ENCODE data around the gene APEH. TPM values are rescaled to one million over a fixed set of nuclear protein-coding genes. Genes with fewer than 3 reads are reported as not detected.

The APEH gene
- total RNA-seq, 4 donors from 2014 or later, result 53.9 to 151 (median 116) TPM

- 86% methylated on average over 26 of the region's 26 CpGs; no CpG with 5 or more reads in 1 of the 2 donors for WGBS, 2 donors (ENCODE audit: low coverage in 1 of 2)
- H3K4me1 ChIP-seq, result peaks cover 24 to 53% (median 38%) of the 10 kb centered on the region in 4 donors
- no peaks in the 10 kb centered on the region for H3K27me3 ChIP-seq
- no peak for DNase-seq
- no peak overlapping the region for H3K4me3 ChIP-seq
- TF ChIP-seq EP300 (IDR thresholded peaks at IDR 0.05; ENCODE audit: low read depth) (no peak), POLR2AphosphoS5 (IDR thresholded peaks at IDR 0.05) (no peak), POLR2A (IDR thresholded peaks at IDR 0.05) (no peak)
- TF ChIP-seq, protein P1, sequence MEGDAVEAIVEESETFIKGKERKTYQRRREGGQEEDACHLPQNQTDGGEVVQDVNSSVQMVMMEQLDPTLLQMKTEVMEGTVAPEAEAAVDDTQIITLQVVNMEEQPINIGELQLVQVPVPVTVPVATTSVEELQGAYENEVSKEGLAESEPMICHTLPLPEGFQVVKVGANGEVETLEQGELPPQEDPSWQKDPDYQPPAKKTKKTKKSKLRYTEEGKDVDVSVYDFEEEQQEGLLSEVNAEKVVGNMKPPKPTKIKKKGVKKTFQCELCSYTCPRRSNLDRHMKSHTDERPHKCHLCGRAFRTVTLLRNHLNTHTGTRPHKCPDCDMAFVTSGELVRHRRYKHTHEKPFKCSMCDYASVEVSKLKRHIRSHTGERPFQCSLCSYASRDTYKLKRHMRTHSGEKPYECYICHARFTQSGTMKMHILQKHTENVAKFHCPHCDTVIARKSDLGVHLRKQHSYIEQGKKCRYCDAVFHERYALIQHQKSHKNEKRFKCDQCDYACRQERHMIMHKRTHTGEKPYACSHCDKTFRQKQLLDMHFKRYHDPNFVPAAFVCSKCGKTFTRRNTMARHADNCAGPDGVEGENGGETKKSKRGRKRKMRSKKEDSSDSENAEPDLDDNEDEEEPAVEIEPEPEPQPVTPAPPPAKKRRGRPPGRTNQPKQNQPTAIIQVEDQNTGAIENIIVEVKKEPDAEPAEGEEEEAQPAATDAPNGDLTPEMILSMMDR (IDR thresholded peaks at IDR 0.05), result no peak
- H3K27ac ChIP-seq, result peak overlapping the region; percentile 94 to 99 (median 98)
- in situ Hi-C loops (cut with MboI; ENCODE audit: low pct_ligation_motif_present in 1 of 4, low pct_unique_long_range_greater_than_20kb in 1 of 4, low sequenced_read_pairs in 3 of 4) (loop anchor here in 1 of 4 donors (5.0 kb wide), 1 partner anchor 65 kb away; the partner anchor contains the start of gene IP6K1), intact Hi-C loops (cut with DNase I; ENCODE audit: low total_unique reads) (no loop called here)
- H3K9me3 ChIP-seq, result no peaks in the 10 kb centered on the region
- peaks cover 0 to 3% (median 0%) of the 10 kb centered on the region in 4 donors for H3K36me3 ChIP-seq
Observed at GRCh38 chr3:49721896-49722781, 48.0 kb downstream of the APEH start.

GRCh38 chr3:49722896-49723295, 48.7 kb downstream of the APEH start:
- WGBS, 2 donors (ENCODE audit: low coverage in 1 of 2), result 45% methylated on average over 8 of the region's 8 CpGs; no CpG with 5 or more reads in 1 of the 2 donors
- TF ChIP-seq POLR2A (IDR thresholded peaks at IDR 0.05) (no peak), POLR2AphosphoS5 (IDR thresholded peaks at IDR 0.05) (no peak), EP300 (IDR thresholded peaks at IDR 0.05; ENCODE audit: low read depth) (no peak)
- TF ChIP-seq, protein P1 (IDR thresholded peaks at IDR 0.05), result no peak
- H3K27me3 ChIP-seq, result no peaks in the 10 kb centered on the region
- H3K36me3 ChIP-seq, result peaks cover 0 to 6% (median 0%) of the 10 kb centered on the region in 4 donors
- H3K27ac ChIP-seq, result peak overlapping the region; percentile 94 to 99 (median 98)
- intact Hi-C loops (cut with DNase I; ENCODE audit: low total_unique reads) (no loop called here), in situ Hi-C loops (cut with MboI; ENCODE audit: low pct_ligation_motif_present in 1 of 4, low pct_unique_long_range_greater_than_20kb in 1 of 4, low sequenced_read_pairs in 3 of 4) (loop anchor here in 1 of 4 donors (5.0 kb wide), 1 partner anchor 64 kb away; the partner anchor contains the start of gene IP6K1)
- H3K9me3 ChIP-seq, result no peaks in the 10 kb centered on the region
- peaks cover 24 to 53% (median 38%) of the 10 kb centered on the region in 4 donors for H3K4me1 ChIP-seq
- DNase-seq, result no peak
- H3K4me3 ChIP-seq, result peak overlapping the region; percentile 87 to 92 (median 89)

- Histone ChIP-seq H3K4me3 (peak overlapping the region; percentile 87 to 92 (median 89)), H3K27ac (peak overlapping the region; percentile 94 to 99 (median 98)), H3K9me3 (no peaks in the 10 kb centered on the region), H3K36me3 (peaks cover 0 to 6% (median 0%) of the 10 kb centered on the region in 4 donors), H3K4me1 (peaks cover 24 to 52% (median 38%) of the 10 kb centered on the region in 4 donors), H3K27me3 (no peaks in the 10 kb centered on the region)
- TF ChIP-seq POLR2AphosphoS5 (IDR thresholded peaks at IDR 0.05) (peak in 1 of 3 donors; percentile 48), POLR2A (IDR thresholded peaks at IDR 0.05) (no peak)
- intact Hi-C loops (cut with DNase I; ENCODE audit: low total_unique reads) (no loop called here), in situ Hi-C loops (cut with MboI; ENCODE audit: low pct_ligation_motif_present in 1 of 4, low pct_unique_long_range_greater_than_20kb in 1 of 4, low sequenced_read_pairs in 3 of 4) (loop anchor here in 1 of 4 donors (5.0 kb wide), 1 partner anchor 64 kb away; the partner anchor contains the start of gene IP6K1)
- DNase-seq, result peak; percentile 88
- WGBS, 2 donors (ENCODE audit: low coverage in 1 of 2), result 0% methylated on average over 2 of the region's 20 CpGs; no CpG with 5 or more reads in 1 of the 2 donors
Observed at GRCh38 chr3:49723296-49723627, 49.1 kb downstream of the APEH start.

- intact Hi-C loops (cut with DNase I; ENCODE audit: low total_unique reads) (no loop called here), in situ Hi-C loops (cut with MboI; ENCODE audit: low pct_ligation_motif_present in 1 of 4, low pct_unique_long_range_greater_than_20kb in 1 of 4, low sequenced_read_pairs in 3 of 4) (loop anchor here in 1 of 4 donors (5.0 kb wide), 1 partner anchor 63 kb away; the partner anchor contains the start of gene IP6K1)
- peak; percentile 98 for DNase-seq
- 0% methylated on average over 79 of the region's 102 CpGs; no CpG with 5 or more reads in 1 of the 2 donors for WGBS, 2 donors (ENCODE audit: low coverage in 1 of 2)
- H3K4me1 ChIP-seq, result peaks cover 18 to 46% (median 32%) of the 10 kb centered on the region in 4 donors
- TF ChIP-seq, protein P1 (IDR thresholded peaks at IDR 0.05), result no peak
- peak; percentile 91 for TF ChIP-seq POLR2A (IDR thresholded peaks at IDR 0.05)
- no peak for TF ChIP-seq EP300 (IDR thresholded peaks at IDR 0.05; ENCODE audit: low read depth)
- TF ChIP-seq POLR2AphosphoS5 (IDR thresholded peaks at IDR 0.05), result peak; percentile 79 to 95 (median 92)
- H3K36me3 ChIP-seq, result peaks cover 0 to 6% (median 0%) of the 10 kb centered on the region in 4 donors
- peak within 1 kb of the TSS; percentile 94 to 99 (median 98) for H3K27ac ChIP-seq
- no peaks in the 10 kb centered on the region for H3K9me3 ChIP-seq
- H3K4me3 ChIP-seq, result peak within 1 kb of the TSS; percentile 87 to 92 (median 89)
- no peaks in the 10 kb centered on the region for H3K27me3 ChIP-seq
Observed at GRCh38 chr3:49723628-49724551, 49.7 kb downstream of the APEH start, which contains the start of gene GMPPB. Gene GMPPB (minus strand): TSS chr3:49723951. CDS start chr3:49723726, 225 bp downstream.

Data from transverse colon (tissue), 4 donors.